ENCODE results near the gene PPFIBP2. TPM values are rescaled to one million over a fixed set of nuclear protein-coding genes. Genes with fewer than 3 reads are reported as not detected.

The PPFIBP2 gene
- total RNA-seq, 3 donors from 2014 or later, result 32.3 to 56.1 (median 43.3) TPM

- no peaks in the 10 kb centered on the region for H3K27me3 ChIP-seq
- no peaks in the 10 kb centered on the region for H3K9me3 ChIP-seq
- H3K4me1 ChIP-seq, result peaks cover 18 to 27% of the 10 kb centered on the region in 2 donors
- intact Hi-C loops (cut with DNase I; ENCODE audit: low total_unique reads), result no loop called here
- no peaks in the 10 kb centered on the region for H3K36me3 ChIP-seq
- H3K27ac ChIP-seq, result peak overlapping the region in 1 of 2 donors; percentile 74
- no peak for DNase-seq (ENCODE audit: low spot score in 2 of 2)
- no peak overlapping the region for H3K4me3 ChIP-seq
- TF ChIP-seq POLR2A (IDR thresholded peaks at IDR 0.05) (no peak), POLR2AphosphoS5 (IDR thresholded peaks at IDR 0.05) (no peak)
- TF ChIP-seq, protein P1, sequence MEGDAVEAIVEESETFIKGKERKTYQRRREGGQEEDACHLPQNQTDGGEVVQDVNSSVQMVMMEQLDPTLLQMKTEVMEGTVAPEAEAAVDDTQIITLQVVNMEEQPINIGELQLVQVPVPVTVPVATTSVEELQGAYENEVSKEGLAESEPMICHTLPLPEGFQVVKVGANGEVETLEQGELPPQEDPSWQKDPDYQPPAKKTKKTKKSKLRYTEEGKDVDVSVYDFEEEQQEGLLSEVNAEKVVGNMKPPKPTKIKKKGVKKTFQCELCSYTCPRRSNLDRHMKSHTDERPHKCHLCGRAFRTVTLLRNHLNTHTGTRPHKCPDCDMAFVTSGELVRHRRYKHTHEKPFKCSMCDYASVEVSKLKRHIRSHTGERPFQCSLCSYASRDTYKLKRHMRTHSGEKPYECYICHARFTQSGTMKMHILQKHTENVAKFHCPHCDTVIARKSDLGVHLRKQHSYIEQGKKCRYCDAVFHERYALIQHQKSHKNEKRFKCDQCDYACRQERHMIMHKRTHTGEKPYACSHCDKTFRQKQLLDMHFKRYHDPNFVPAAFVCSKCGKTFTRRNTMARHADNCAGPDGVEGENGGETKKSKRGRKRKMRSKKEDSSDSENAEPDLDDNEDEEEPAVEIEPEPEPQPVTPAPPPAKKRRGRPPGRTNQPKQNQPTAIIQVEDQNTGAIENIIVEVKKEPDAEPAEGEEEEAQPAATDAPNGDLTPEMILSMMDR (IDR thresholded peaks at IDR 0.05), result no peak
Observed at GRCh38 chr11:7581021-7581590, 67.3 kb downstream of the PPFIBP2 start.

- H3K36me3 ChIP-seq, result no peaks in the 10 kb centered on the region
- peaks cover 9 to 13% of the 10 kb centered on the region in 2 donors for H3K4me1 ChIP-seq
- TF ChIP-seq POLR2A (IDR thresholded peaks at IDR 0.05) (no peak), POLR2AphosphoS5 (IDR thresholded peaks at IDR 0.05) (no peak)
- TF ChIP-seq, protein P1 (IDR thresholded peaks at IDR 0.05), result no peak
- intact Hi-C loops (cut with DNase I; ENCODE audit: low total_unique reads), result no loop called here
- H3K9me3 ChIP-seq, result no peaks in the 10 kb centered on the region
- DNase-seq (ENCODE audit: low spot score in 2 of 2), result no peak
- peak overlapping the region; percentile 54 to 60 for H3K27ac ChIP-seq
- no peaks in the 10 kb centered on the region for H3K27me3 ChIP-seq
- H3K4me3 ChIP-seq, result no peak overlapping the region
Observed at GRCh38 chr11:7582338-7582985, 68.7 kb downstream of the PPFIBP2 start.

GRCh38 chr11:7583248-7583647, 69.4 kb downstream of the PPFIBP2 start:
- no peak overlapping the region for H3K4me3 ChIP-seq
- peaks cover 1 to 9% of the 10 kb centered on the region in 2 donors for H3K4me1 ChIP-seq
- peak overlapping the region in 1 of 2 donors; percentile 27 for H3K27ac ChIP-seq
- no peaks in the 10 kb centered on the region for H3K9me3 ChIP-seq
- intact Hi-C loops (cut with DNase I; ENCODE audit: low total_unique reads), result no loop called here
- no peaks in the 10 kb centered on the region for H3K36me3 ChIP-seq
- H3K27me3 ChIP-seq, result no peaks in the 10 kb centered on the region
- DNase-seq (ENCODE audit: low spot score in 2 of 2), result no peak
- no peak for TF ChIP-seq POLR2AphosphoS5 (IDR thresholded peaks at IDR 0.05)
- TF ChIP-seq, protein P1 (IDR thresholded peaks at IDR 0.05), result no peak
- no peak for TF ChIP-seq POLR2A (IDR thresholded peaks at IDR 0.05)

DNA sequence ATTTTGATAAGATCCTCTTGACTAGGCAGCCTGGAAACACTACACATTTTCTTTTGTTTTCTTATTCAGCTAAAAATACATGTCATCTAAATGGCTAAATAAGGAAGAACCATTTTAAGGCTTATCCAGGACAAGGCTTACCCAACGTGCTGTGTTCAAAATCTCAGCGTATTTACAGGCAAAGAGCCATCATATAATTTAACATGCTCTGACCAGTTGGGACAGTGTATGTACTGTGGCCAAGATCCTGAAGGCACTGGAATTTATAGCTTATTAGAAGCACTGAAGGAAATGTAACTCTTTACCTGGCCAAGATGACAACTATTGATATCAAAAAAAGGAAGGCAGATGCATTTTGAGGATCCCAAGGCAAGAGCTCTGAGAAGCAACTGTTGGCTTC, 71.1 kb downstream of the PPFIBP2 start:
- DNase-seq (ENCODE audit: low spot score in 2 of 2), result no peak
- no peaks in the 10 kb centered on the region for H3K36me3 ChIP-seq

GRCh38 chr11:7585816-7586215, 72.0 kb downstream of the PPFIBP2 start:
- Histone ChIP-seq H3K27ac (peak overlapping the region; percentile 22 to 44), H3K36me3 (no peaks in the 10 kb centered on the region), H3K4me3 (no peak overlapping the region), H3K4me1 (no peaks in the 10 kb centered on the region), H3K9me3 (no peaks in the 10 kb centered on the region), H3K27me3 (no peaks in the 10 kb centered on the region)
- intact Hi-C loops (cut with DNase I; ENCODE audit: low total_unique reads), result no loop called here
- no peak for DNase-seq (ENCODE audit: low spot score in 2 of 2)
- no peak for TF ChIP-seq POLR2A (IDR thresholded peaks at IDR 0.05)
- no peak for TF ChIP-seq POLR2AphosphoS5 (IDR thresholded peaks at IDR 0.05)
- TF ChIP-seq, protein P1 (IDR thresholded peaks at IDR 0.05), result no peak

More for the DNA sequence above, 71.1 kb downstream of the PPFIBP2 start:
- intact Hi-C loops (cut with DNase I; ENCODE audit: low total_unique reads), result no loop called here
- Histone ChIP-seq H3K27me3 (no peaks in the 10 kb centered on the region), H3K4me1 (no peaks in the 10 kb centered on the region), H3K9me3 (no peaks in the 10 kb centered on the region), H3K27ac (peak overlapping the region; percentile 22 to 44), H3K4me3 (no peak overlapping the region)
- TF ChIP-seq POLR2AphosphoS5 (IDR thresholded peaks at IDR 0.05), result no peak
- no peak for TF ChIP-seq POLR2A (IDR thresholded peaks at IDR 0.05)
- TF ChIP-seq, protein P1 (IDR thresholded peaks at IDR 0.05), result no peak

Measured in breast epithelium (tissue), 4 donors.